Gastrocnemius medialis (tissue), 4 donors: ENCODE data around the gene FREM2.

Experiments used
- CTCF ChIP-seq, 5 experiments: fragments of 450-650 bp in 3 of 5; fragments of 200-600 bp in 2 of 5; sonication (generic) in 2 of 5; IDR thresholded peaks in 4 of 5; conservative IDR thresholded peaks in 1 of 5; 1 replicate in 4 of 5; 2 replicates in 1 of 5; pipeline ENCODE4 v1.5.1; 2016 to 2019; ENCODE audit warnings: antibody characterized with exemption in 5 of 5, mild to moderate bottlenecking in 3 of 5, moderate library complexity in 3 of 5
- POLR2A ChIP-seq, 2 donors: fragments of 450-650 bp; IDR thresholded peaks; one replicate each; pipeline ENCODE4 v1.6.1; 2017; ENCODE audit warnings: antibody characterized with exemption in 2 of 2, mild to moderate bottlenecking in 2 of 2, moderate library complexity in 2 of 2

- no peak for TF ChIP-seq CTCF (IDR thresholded peaks at IDR 0.05 in 4 of 5, conservative IDR thresholded peaks at IDR 0.05 in 1 of 5)
- TF ChIP-seq POLR2A (IDR thresholded peaks at IDR 0.05): no peak
Measured at GRCh38 chr13:38648912-38649311, 38.0 kb upstream of the FREM2 start.
